PC-3 (cell line): Measurements from ENCODE around the gene CHD3. TPM values are rescaled to one million over a fixed set of nuclear protein-coding genes. Genes with fewer than 3 reads are reported as not detected.

Experiments
- ATAC-seq: fragments of 200-7000 bp; cut with Tn5 transposase; 2 replicates; pipeline ENCODE4 v1.9.1; 2020; ENCODE audit warnings: mild to moderate bottlenecking, moderate library complexity
- BruUV-seq: library from RNA; stranded (reverse); fragments of 400-500 nt; replicated peaks from 2 replicates; lab custom pipeline; 2021; lab: Mats Ljungman, UMichigan
- CTCF ChIA-PET: fragments of 300-600 bp; sonication (Branson Sonifier 250); formaldehyde crosslinking; loops from one replicate; lab custom pipeline; 2022; ENCODE audit warnings: antibody characterized with exemption; lab: Charles Lee
- POLR2A ChIA-PET: fragments of 300-600 bp; sonication (Branson Sonifier 250); formaldehyde crosslinking; loops from one replicate; lab custom pipeline; 2022; ENCODE audit warnings: antibody characterized with exemption; ENCODE audit not compliant: unreplicated experiment; lab: Charles Lee
- DNase-seq: peaks from one replicate; pipeline ENCODE4 v3.0.0-alpha.2; 2015
- H2AFZ ChIP-seq: fragments of 300-600 bp; sonication (generic); 2 replicates; pipeline ENCODE4 v1.6.0; 2016; ENCODE audit warnings: antibody characterized with exemption, low read length
- H3F3A ChIP-seq: fragments of 300-600 bp; sonication (generic); one replicate; pipeline ENCODE4 v1.6.0; 2017; ENCODE audit warnings: antibody characterized with exemption, low read length, control low read depth, mild to moderate bottlenecking; ENCODE audit not compliant: unreplicated experiment
- H3K27ac ChIP-seq: fragments of 300-600 bp; sonication (generic); 2 replicates; pipeline ENCODE4 v1.5.1; 2016; ENCODE audit warnings: mild to moderate bottlenecking, low read length
- H3K27me3 ChIP-seq: fragments of 300-600 bp; sonication (generic); 2 replicates; pipeline ENCODE4 v1.6.1; 2016; ENCODE audit warnings: low read length, mixed read lengths
- H3K36me3 ChIP-seq: fragments of 300-600 bp; sonication (generic); 2 replicates; pipeline ENCODE4 v1.6.1; 2016; ENCODE audit warnings: low read depth, mixed run types, low read length, mixed read lengths
- H3K4me1 ChIP-seq: fragments of 300-600 bp; sonication (generic); 2 replicates; pipeline ENCODE4 v1.5.1; 2016; ENCODE audit warnings: low read length; ENCODE audit not compliant: insufficient read depth
- H3K4me2 ChIP-seq: fragments of 300-600 bp; sonication (generic); 2 replicates; pipeline ENCODE4 v1.6.0; 2016; ENCODE audit warnings: low read length
- H3K4me3 ChIP-seq: fragments of 300-600 bp; sonication (generic); 2 replicates; pipeline ENCODE4 v1.5.1; 2016; ENCODE audit warnings: mild to moderate bottlenecking, low read length, mixed read lengths
- H3K79me2 ChIP-seq: fragments of 300-600 bp; sonication (generic); 2 replicates; pipeline ENCODE4 v1.6.1; 2017; ENCODE audit warnings: low read length, mixed read lengths
- H3K9ac ChIP-seq: fragments of 300-600 bp; sonication (generic); 2 replicates; pipeline ENCODE4 v1.6.0; 2016; ENCODE audit warnings: mild to moderate bottlenecking, low read length
- H3K9me2 ChIP-seq: fragments of 300-600 bp; sonication (generic); replicated peaks from 2 replicates; pipeline ENCODE4 v1.6.1; 2016; ENCODE audit warnings: mixed run types, low read length, mixed read lengths
- H3K9me3 ChIP-seq: fragments of 300-600 bp; sonication (generic); 2 replicates; pipeline ENCODE4 v1.6.1; 2016; ENCODE audit warnings: low read length, mixed read lengths
- H4K20me1 ChIP-seq: fragments of 300-600 bp; sonication (generic); 2 replicates; pipeline ENCODE4 v1.6.1; 2016; ENCODE audit warnings: low read length, mixed read lengths
- CTCF ChIP-seq: fragments of 300-600 bp; sonication (generic); conservative IDR thresholded peaks from 2 replicates; pipeline ENCODE4 v1.5.1; 2017; ENCODE audit warnings: antibody characterized with exemption, low read depth, mild to moderate bottlenecking, low read length
- EZH2 ChIP-seq: fragments of 300-600 bp; sonication (generic); IDR thresholded peaks from one replicate; pipeline ENCODE4 v1.6.1; 2017; ENCODE audit warnings: antibody characterized with exemption, mild to moderate bottlenecking, low read length; ENCODE audit not compliant: unreplicated experiment
- EZH2phosphoT487 ChIP-seq: fragments of 300-600 bp; sonication (generic); IDR thresholded peaks from 2 replicates; pipeline ENCODE4 v1.6.1; 2018; ENCODE audit warnings: mild to moderate bottlenecking, antibody characterized with exemption, low read length, borderline replicate concordance
- intact Hi-C: fragments of 100-400 bp; cut with micrococcal nuclease; formaldehyde crosslinking; loops from 2 replicates; pipeline ENCODE4 v1.9.0; 2023
- total RNA-seq: library from RNA; depleted of rRNA; stranded (reverse); fragments of >200 nt; gene quantifications from 2 replicates; pipeline ENCODE4 v1.2.3, GENCODE V29; 2014

Gene CHD3
- total RNA-seq, 1 experiment from 2014 or later, result 102 TPM

GRCh38 chr17:7849130-7849750 lies 39.3 kb upstream of the CHD3 start:
- DNase-seq (no peak), ATAC-seq (no peak)
- Histone ChIP-seq H3F3A (no peaks in the 10 kb centered on the region), H3K27me3 (no peaks in the 10 kb centered on the region), H3K4me3 (no peak overlapping the region), H3K4me2 (no peak overlapping the region), H3K9me2 (no peaks in the 10 kb centered on the region), H3K27ac (no peak overlapping the region), H3K9ac (no peak overlapping the region), H3K36me3 (peaks cover 8% of the 10 kb centered on the region; the same call in 1 of the 2 replicates), H2AFZ (no peak overlapping the region), H3K9me3 (no peaks in the 10 kb centered on the region), H3K4me1 (peaks cover 15% of the 10 kb centered on the region), H4K20me1 (no peaks in the 10 kb centered on the region), H3K79me2 (peaks cover 14% of the 10 kb centered on the region)
- POLR2A ChIA-PET, result no interaction called here
- CTCF ChIA-PET, result no interaction called here
- TF ChIP-seq EZH2 (no peak), EZH2phosphoT487 (no peak), CTCF (no peak)
- intact Hi-C loops, result no loop called here
- no TSS peak for BruUV-seq

GRCh38 chr17:7849751-7850504 lies 38.7 kb upstream of the CHD3 start:
- Histone ChIP-seq H3F3A (no peaks in the 10 kb centered on the region), H3K4me2 (no peak overlapping the region), H3K36me3 (peaks cover 8% of the 10 kb centered on the region; the same call in 1 of the 2 replicates), H3K4me1 (peaks cover 15% of the 10 kb centered on the region), H3K9me3 (no peaks in the 10 kb centered on the region), H4K20me1 (no peaks in the 10 kb centered on the region), H2AFZ (no peak overlapping the region), H3K9ac (no peak overlapping the region), H3K27me3 (no peaks in the 10 kb centered on the region), H3K4me3 (no peak overlapping the region), H3K27ac (no peak overlapping the region), H3K79me2 (peaks cover 9% of the 10 kb centered on the region), H3K9me2 (no peaks in the 10 kb centered on the region)
- DNase-seq (no peak), ATAC-seq (no peak)
- intact Hi-C loops, result no loop called here
- CTCF ChIA-PET, result no interaction called here
- TF ChIP-seq EZH2phosphoT487, result no peak
- no peak for TF ChIP-seq CTCF
- TF ChIP-seq EZH2, result no peak
- POLR2A ChIA-PET, result no interaction called here
- BruUV-seq, result no TSS peak
